ENCODE measurements around the gene TMEM132D.

DNA sequence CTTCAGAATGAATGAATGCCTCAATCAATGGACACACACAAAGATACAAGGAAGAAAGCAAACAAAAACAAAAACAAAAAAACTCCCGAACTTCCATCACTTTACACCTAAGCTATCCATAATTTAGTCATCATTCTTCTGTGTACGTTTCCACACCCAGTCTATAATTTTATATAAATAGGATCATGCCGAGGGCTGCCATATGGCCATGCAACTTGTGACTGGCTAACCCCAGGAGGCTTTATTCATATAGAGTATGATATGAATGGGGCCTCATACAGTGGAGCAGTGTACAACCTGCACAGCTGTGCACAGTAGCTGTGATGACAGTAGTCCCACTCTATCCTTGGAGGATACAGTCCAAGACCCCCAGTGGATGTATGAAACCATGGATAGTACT is 365.7 kb downstream of the TMEM132D start:
- no peak for TF ChIP-seq SP1 (CRISPR knock-in tag; conservative IDR thresholded peaks at IDR 0.05)
- no peak for TF ChIP-seq EMX1 (CRISPR knock-in tag; IDR thresholded peaks at IDR 0.05)
- TF ChIP-seq SMAD4 (CRISPR knock-in tag; IDR thresholded peaks at IDR 0.05) = no peak

All from WTC11 (cell line).